A549 (cell line): ENCODE results near the gene BBX. TPM values are rescaled to one million over a fixed set of nuclear protein-coding genes. Genes with fewer than 3 reads are reported as not detected.
A peak's percentile ranks its signal among the peaks of the same experiment; 100 is the strongest.

ENCODE experiments used
- ATAC-seq, 2 experiments: fragments of 200-7000 bp in 1 of 2; fragments of >200 bp in 1 of 2; cut with Nextera tagmentation in 1 of 2; cut with Tn5 transposase in 1 of 2; 3 replicates each; pipeline versions ENCODE4 v1.8.0 to v1.9.1; 2018 to 2020; ENCODE audit warnings: mild to moderate bottlenecking in 1 of 2, moderate library complexity in 1 of 2
- CTCF ChIA-PET: fragments of 300-600 bp; sonication (Branson Sonifier 250); formaldehyde crosslinking; extraction: SDS; loops from one replicate; lab custom pipeline; 2021; ENCODE audit warnings: antibody characterized with exemption, inconsistent platforms; lab: Yijun Ruan, JAX
- POLR2A ChIA-PET: fragments of 350-600 bp; formaldehyde crosslinking; extraction: SDS; loops from one replicate; lab custom pipeline; 2021; ENCODE audit warnings: antibody characterized with exemption, inconsistent platforms; lab: Yijun Ruan, JAX
- DNase-seq, 2 experiments: peaks; one replicate each; pipeline versions ENCODE4 v3.0.0 to v3.0.0-alpha.2; 2011 to 2016; ENCODE audit warnings: low read depth in 1 of 2, low spot score in 1 of 2
- FAIRE-seq: peaks from 2 replicates; lab custom pipeline; 2011; peaks lifted over from hg19 to GRCh38; lab: Jason Lieb, UNC
- H3K27ac ChIP-seq, 2 experiments: fragments of >200 bp; sonication (Bioruptor Twin); formaldehyde crosslinking; 3 replicates each; pipeline ENCODE4 v1.5.1; 2016 to 2017
- H3K4me1 ChIP-seq: fragments of >200 bp; sonication (Bioruptor Twin); formaldehyde crosslinking; 3 replicates; pipeline ENCODE4 v1.6.1; 2016
- H3K4me2 ChIP-seq: fragments of >200 bp; sonication (Bioruptor Twin); formaldehyde crosslinking; 3 replicates; pipeline ENCODE4 v1.6.1; 2016
- H3K4me3 ChIP-seq: fragments of >200 bp; sonication (Bioruptor Twin); formaldehyde crosslinking; 3 replicates; pipeline ENCODE4 v1.5.1; 2016
- H3K9me3 ChIP-seq: fragments of >200 bp; sonication (Bioruptor Twin); formaldehyde crosslinking; 3 replicates; pipeline ENCODE4 v1.6.1; 2016
- BHLHE40 ChIP-seq: IDR thresholded peaks from 2 replicates; pipeline ENCODE4 v1.6.1; 2012; ENCODE audit warnings: low read depth, low read length, inconsistent platforms
- EHMT2 ChIP-seq: fragments of 200-600 bp; sonication (generic); IDR thresholded peaks from 2 replicates; pipeline ENCODE4 v1.6.1; 2016; ENCODE audit warnings: antibody characterized with exemption, low read depth, mild to moderate bottlenecking, moderate library complexity
- EP300 ChIP-seq, 2 experiments: fragments of >200 bp; sonication (Bioruptor Twin); formaldehyde crosslinking; IDR thresholded peaks; 2 replicates in 1 of 2; 3 replicates in 1 of 2; pipeline ENCODE4 v1.6.1; 2016 to 2017
- FOSL2 ChIP-seq, 2 experiments: fragments of 450-650 bp in 1 of 2; fragments of >200 bp in 1 of 2; sonication (Bioruptor Twin) in 1 of 2; formaldehyde crosslinking; IDR thresholded peaks; 2 replicates each; pipeline versions ENCODE4 v1.5.0 to v1.6.1; 2016 to 2020; ENCODE audit warnings: mild to moderate bottlenecking in 1 of 2, moderate library complexity in 1 of 2
- FOXS1 ChIP-seq: fragments of 250-450 bp; sonication (Bioruptor Pico); IDR thresholded peaks from 2 replicates; pipeline ENCODE4 v1.5.0; 2020; ENCODE audit warnings: mild to moderate bottlenecking, moderate library complexity
- HEYL ChIP-seq: fragments of 250-450 bp; sonication (Bioruptor Pico); IDR thresholded peaks from 2 replicates; pipeline ENCODE4 v1.8.0; 2021; ENCODE audit warnings: mild to moderate bottlenecking, moderate library complexity
- HOXB13 ChIP-seq: fragments of 250-450 bp; sonication (Bioruptor Pico); IDR thresholded peaks from 2 replicates; pipeline ENCODE4 v1.5.0; 2020; ENCODE audit warnings: low read depth, mild to moderate bottlenecking, moderate library complexity
- MYC ChIP-seq: IDR thresholded peaks from 2 replicates; pipeline ENCODE4 v1.6.1; 2012; ENCODE audit warnings: mild to moderate bottlenecking, inconsistent platforms, low read length, improper control_type of control experiment, borderline replicate concordance
- NR3C1 ChIP-seq: fragments of >200 bp; sonication (Bioruptor Twin); formaldehyde crosslinking; IDR thresholded peaks from 3 replicates; pipeline ENCODE4 v1.6.1; 2017
- POLR2AphosphoS2 ChIP-seq: conservative IDR thresholded peaks from 2 replicates; pipeline ENCODE4 v1.6.1; 2012; ENCODE audit warnings: low read length, improper control_type of control experiment, inconsistent platforms
- RAD21 ChIP-seq, 2 experiments: fragments of >200 bp in 1 of 2; sonication (Bioruptor Twin) in 1 of 2; formaldehyde crosslinking in 1 of 2; IDR thresholded peaks in 1 of 2; conservative IDR thresholded peaks in 1 of 2; 2 replicates in 1 of 2; 3 replicates in 1 of 2; pipeline ENCODE4 v1.6.1; 2012 to 2018; ENCODE audit warnings: inconsistent platforms in 1 of 2
- RFX5 ChIP-seq: fragments of 450-650 bp; IDR thresholded peaks from 2 replicates; pipeline ENCODE4 v1.7.1; 2014; ENCODE audit warnings: antibody characterized with exemption, mild to moderate bottlenecking, moderate library complexity
- SMC3 ChIP-seq: fragments of >200 bp; sonication (Bioruptor Twin); formaldehyde crosslinking; IDR thresholded peaks from 3 replicates; pipeline ENCODE4 v1.6.1; 2018; ENCODE audit warnings: inconsistent platforms
- ZFP36 ChIP-seq: fragments of 450-650 bp; IDR thresholded peaks from 2 replicates; pipeline ENCODE4 v1.6.1; 2014; ENCODE audit warnings: borderline replicate concordance; ENCODE audit not compliant: partially characterized antibody
- ZNF302 ChIP-seq: fragments of 250-450 bp; sonication (Bioruptor Pico); IDR thresholded peaks from 2 replicates; pipeline ENCODE4 v1.9.0; 2021; ENCODE audit warnings: inconsistent platforms, mild to moderate bottlenecking, moderate library complexity
- WGBS: methylation state at CpG from one replicate; pipeline ENCODE4 v1.1.6; 2017; ENCODE audit errors: missing lambda C conversion rate; 5-methylcytosine and 5-hydroxymethylcytosine counted together
- polyA plus RNA-seq, 4 experiments: library from polyadenylated mRNA; depleted of rRNA in 3 of 4; stranded (reverse); fragments of >200 nt; fragmentation: RNase III in 1 of 4; extraction: RNeasy Plus Mini Kit Qiagen cat#74134 plus additional on column Dnase treatment in 1 of 4; gene quantifications; 2 replicates in 3 of 4; 3 replicates in 1 of 4; pipeline ENCODE4 v1.2.3, GENCODE V29; 2011 to 2017
- TF ChIP-seq, protein P1 (sequence below): fragments of 250-450 bp; sonication (Bioruptor Pico); IDR thresholded peaks from 2 replicates; pipeline ENCODE4 v1.5.0; 2020; ENCODE audit warnings: low read depth, mild to moderate bottlenecking, moderate library complexity
- TF ChIP-seq, protein P2 (sequence below): fragments of 150-350 bp; IDR thresholded peaks from 2 replicates; pipeline ENCODE4 v1.6.1; 2014; ENCODE audit warnings: low read depth, mild to moderate bottlenecking, low read length
- TF ChIP-seq, protein P3 (sequence below): fragments of >200 bp; sonication (Bioruptor Twin); formaldehyde crosslinking; IDR thresholded peaks from 3 replicates; pipeline ENCODE4 v1.5.1; 2016

BBX gene
- polyA plus RNA-seq, 2 of the 4 experiments (the other 2 are of a cell fraction): 16.7 to 62.8 TPM

DNA sequence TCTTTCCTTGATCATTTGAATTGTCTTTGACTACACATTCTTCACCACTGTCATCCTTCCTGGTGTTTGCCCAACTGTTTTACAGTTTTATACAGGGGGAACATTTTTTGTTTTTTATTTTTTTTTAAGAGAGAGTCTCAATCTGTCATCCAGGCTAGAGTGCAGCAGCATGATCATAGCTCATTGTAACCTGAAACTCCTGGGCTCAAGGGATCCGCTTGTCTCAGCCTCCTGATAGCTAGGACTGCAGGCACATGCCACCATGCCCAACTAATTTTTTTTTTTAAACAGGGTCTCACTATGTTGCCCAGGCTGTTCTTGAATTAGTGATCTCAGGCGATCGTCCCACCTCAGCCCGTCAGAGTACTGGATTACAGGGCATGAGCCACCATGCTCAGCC is 222.6 kb downstream of the BBX start:
- FAIRE-seq (no peak), ATAC-seq (no peak), DNase-seq (no peak)
- H3K4me3 ChIP-seq: no peak overlapping the region
- no peaks in the 10 kb centered on the region for H3K9me3 ChIP-seq
- CTCF ChIA-PET: interaction anchor here (0.6 to 1.1 kb wide), 5 partner anchors 9 to 501 kb away, joined by 3 to 4 read pairs (median 4); no protein-coding TSS in a partner anchor
- POLR2A ChIA-PET: no interaction called here
- 90% methylated on average over 4 of the region's 4 CpGs for WGBS
- H3K27ac ChIP-seq: no peak overlapping the region
- TF ChIP-seq RFX5: no peak
- no peak for TF ChIP-seq NR3C1
- no peak for TF ChIP-seq ZNF302 (CRISPR knock-in tag)
- TF ChIP-seq EP300 (IDR thresholded peaks at IDR 0.05): no peak
- TF ChIP-seq FOSL2 (IDR thresholded peaks at IDR 0.05): no peak
- no peak for TF ChIP-seq FOSL2 (CRISPR knock-in tag; IDR thresholded peaks at IDR 0.05)
- TF ChIP-seq HEYL: no peak
- TF ChIP-seq SMC3: no peak
- TF ChIP-seq BHLHE40: no peak
- H3K4me1 ChIP-seq: no peaks in the 10 kb centered on the region
- H3K4me2 ChIP-seq: no peak overlapping the region

DNA sequence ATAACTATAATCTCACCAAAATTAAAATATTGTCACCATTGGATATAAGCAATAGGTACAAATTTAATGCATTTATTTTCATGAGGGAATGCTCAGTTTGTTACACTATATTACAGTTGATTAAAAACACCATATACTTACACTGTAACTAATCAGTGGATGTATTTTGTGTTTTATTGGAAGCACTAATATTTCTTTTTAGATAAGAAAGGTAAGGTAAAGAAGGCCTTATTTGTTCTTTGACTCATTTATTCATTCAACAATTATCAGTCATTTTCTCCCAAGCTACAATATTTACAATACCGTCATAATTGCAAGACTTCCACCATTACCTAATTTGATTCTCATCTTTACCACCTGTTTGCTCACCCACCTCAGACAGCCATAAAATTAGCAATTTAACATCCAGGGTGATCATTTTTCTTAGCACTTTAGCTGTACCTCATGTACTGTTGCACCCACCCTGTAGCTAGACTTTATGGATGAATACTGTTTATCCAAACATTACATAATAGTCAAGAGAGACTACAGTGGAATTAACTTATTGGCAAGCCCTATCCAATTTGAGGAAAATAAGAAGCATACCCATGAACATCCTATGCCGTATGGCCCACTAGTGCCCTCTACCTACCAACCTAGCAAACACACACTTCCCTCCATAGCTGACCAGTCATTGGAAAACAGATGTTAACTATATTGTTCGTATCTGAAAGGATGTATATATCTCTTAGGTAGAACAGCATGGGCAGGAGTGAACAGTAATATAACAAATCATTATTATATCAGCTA is 229.6 kb downstream of the BBX start:
- ATAC-seq (peak; percentile 87 to 93; a peak in 5 of 6 replicates), DNase-seq (peak in 1 of 2 experiments; percentile 50), FAIRE-seq (peak; percentile 23)
- Histone ChIP-seq H3K27ac (no peak overlapping the region), H3K4me2 (no peak overlapping the region), H3K9me3 (no peaks in the 10 kb centered on the region), H3K4me3 (no peak overlapping the region), H3K4me1 (no peaks in the 10 kb centered on the region)
- ChIA-PET POLR2A (no interaction called here), CTCF (interaction anchor here (0.5 to 2.5 kb wide), 12 partner anchors 14 to 517 kb away, joined by 3 to 9 read pairs (median 4); no protein-coding TSS in a partner anchor)
- TF ChIP-seq, protein P1, sequence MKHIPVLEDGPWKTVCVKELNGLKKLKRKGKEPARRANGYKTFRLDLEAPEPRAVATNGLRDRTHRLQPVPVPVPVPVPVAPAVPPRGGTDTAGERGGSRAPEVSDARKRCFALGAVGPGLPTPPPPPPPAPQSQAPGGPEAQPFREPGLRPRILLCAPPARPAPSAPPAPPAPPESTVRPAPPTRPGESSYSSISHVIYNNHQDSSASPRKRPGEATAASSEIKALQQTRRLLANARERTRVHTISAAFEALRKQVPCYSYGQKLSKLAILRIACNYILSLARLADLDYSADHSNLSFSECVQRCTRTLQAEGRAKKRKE (CRISPR knock-in tag): no peak
- TF ChIP-seq MYC: no peak
- TF ChIP-seq HOXB13 (CRISPR knock-in tag): no peak
- TF ChIP-seq FOXS1 (CRISPR knock-in tag): no peak
- no peak for TF ChIP-seq POLR2AphosphoS2
- TF ChIP-seq SMC3: peak; percentile 21; the same call in 1 of the 3 replicates
- no peak for TF ChIP-seq ZFP36
- TF ChIP-seq, protein P2, sequence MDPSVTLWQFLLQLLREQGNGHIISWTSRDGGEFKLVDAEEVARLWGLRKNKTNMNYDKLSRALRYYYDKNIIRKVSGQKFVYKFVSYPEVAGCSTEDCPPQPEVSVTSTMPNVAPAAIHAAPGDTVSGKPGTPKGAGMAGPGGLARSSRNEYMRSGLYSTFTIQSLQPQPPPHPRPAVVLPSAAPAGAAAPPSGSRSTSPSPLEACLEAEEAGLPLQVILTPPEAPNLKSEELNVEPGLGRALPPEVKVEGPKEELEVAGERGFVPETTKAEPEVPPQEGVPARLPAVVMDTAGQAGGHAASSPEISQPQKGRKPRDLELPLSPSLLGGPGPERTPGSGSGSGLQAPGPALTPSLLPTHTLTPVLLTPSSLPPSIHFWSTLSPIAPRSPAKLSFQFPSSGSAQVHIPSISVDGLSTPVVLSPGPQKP: no peak
- no peak for TF ChIP-seq EHMT2
- TF ChIP-seq ZNF302 (CRISPR knock-in tag): no peak
- no peak for TF ChIP-seq EP300 (IDR thresholded peaks at IDR 0.05)
- TF ChIP-seq, protein P3, sequence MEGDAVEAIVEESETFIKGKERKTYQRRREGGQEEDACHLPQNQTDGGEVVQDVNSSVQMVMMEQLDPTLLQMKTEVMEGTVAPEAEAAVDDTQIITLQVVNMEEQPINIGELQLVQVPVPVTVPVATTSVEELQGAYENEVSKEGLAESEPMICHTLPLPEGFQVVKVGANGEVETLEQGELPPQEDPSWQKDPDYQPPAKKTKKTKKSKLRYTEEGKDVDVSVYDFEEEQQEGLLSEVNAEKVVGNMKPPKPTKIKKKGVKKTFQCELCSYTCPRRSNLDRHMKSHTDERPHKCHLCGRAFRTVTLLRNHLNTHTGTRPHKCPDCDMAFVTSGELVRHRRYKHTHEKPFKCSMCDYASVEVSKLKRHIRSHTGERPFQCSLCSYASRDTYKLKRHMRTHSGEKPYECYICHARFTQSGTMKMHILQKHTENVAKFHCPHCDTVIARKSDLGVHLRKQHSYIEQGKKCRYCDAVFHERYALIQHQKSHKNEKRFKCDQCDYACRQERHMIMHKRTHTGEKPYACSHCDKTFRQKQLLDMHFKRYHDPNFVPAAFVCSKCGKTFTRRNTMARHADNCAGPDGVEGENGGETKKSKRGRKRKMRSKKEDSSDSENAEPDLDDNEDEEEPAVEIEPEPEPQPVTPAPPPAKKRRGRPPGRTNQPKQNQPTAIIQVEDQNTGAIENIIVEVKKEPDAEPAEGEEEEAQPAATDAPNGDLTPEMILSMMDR: peak; percentile 45
- peak in 1 of 2 experiments; percentile 51; a peak in 2 of 5 replicates for TF ChIP-seq RAD21 (conservative IDR thresholded peaks at IDR 0.05 in 1 of 2, IDR thresholded peaks at IDR 0.05 in 1 of 2)
- 55% methylated on average over 3 of the region's 3 CpGs for WGBS
